Activated naive CD8-positive, alpha-beta T cell treated with anti-CD3 and anti-CD28 coated beads, Interleukin-2, amount 10 ng/mL, durations not matched to agents 7 days and 5 days (primary cell): ENCODE results near the gene IL24. TPM values are rescaled to one million over a fixed set of nuclear protein-coding genes. Genes with fewer than 3 reads are reported as not detected.

Source experiments
- ATAC-seq: fragments of 150-1000 bp; cut with Tn5 transposase; one replicate; pipeline ENCODE4 v1.10.0; 2021; ENCODE audit warnings: low read depth, moderate library complexity
- POLR2A ChIA-PET: fragments of 350-600 bp; sonication (Branson Sonifier 250); formaldehyde crosslinking; loops from one replicate; lab custom pipeline; 2021; ENCODE audit warnings: antibody characterized with exemption; lab: Charles Lee
- DNase-seq: peaks from one replicate; pipeline ENCODE4 v3.0.0; 2021
- H3K27ac Mint-ChIP-seq: one replicate; pipeline ENCODE4 v1.8.0; 2022; ENCODE audit warnings: mild to moderate bottlenecking, mixed read lengths
- H3K27me3 Mint-ChIP-seq: one replicate; pipeline ENCODE4 v1.8.0; 2022; ENCODE audit warnings: mild to moderate bottlenecking, moderate library complexity, mixed read lengths
- H3K36me3 Mint-ChIP-seq: one replicate; pipeline ENCODE4 v1.8.0; 2021; ENCODE audit warnings: mild to moderate bottlenecking, mixed read lengths
- H3K4me1 Mint-ChIP-seq: one replicate; pipeline ENCODE4 v1.8.0; 2021; ENCODE audit warnings: mixed read lengths
- H3K4me3 Mint-ChIP-seq: one replicate; pipeline ENCODE4 v1.8.0; 2022; ENCODE audit warnings: mild to moderate bottlenecking, moderate library complexity, mixed read lengths
- H3K9me3 Mint-ChIP-seq: one replicate; pipeline ENCODE4 v1.8.0; 2021; ENCODE audit warnings: mixed read lengths
- total RNA-seq, 2 experiments: library from RNA; stranded (reverse); gene quantifications; one replicate each; pipeline ENCODE4 v1.2.3, GENCODE V29; 2021

IL24 gene
- total RNA-seq, 2 experiments from 2014 or later: not detected

DNA sequence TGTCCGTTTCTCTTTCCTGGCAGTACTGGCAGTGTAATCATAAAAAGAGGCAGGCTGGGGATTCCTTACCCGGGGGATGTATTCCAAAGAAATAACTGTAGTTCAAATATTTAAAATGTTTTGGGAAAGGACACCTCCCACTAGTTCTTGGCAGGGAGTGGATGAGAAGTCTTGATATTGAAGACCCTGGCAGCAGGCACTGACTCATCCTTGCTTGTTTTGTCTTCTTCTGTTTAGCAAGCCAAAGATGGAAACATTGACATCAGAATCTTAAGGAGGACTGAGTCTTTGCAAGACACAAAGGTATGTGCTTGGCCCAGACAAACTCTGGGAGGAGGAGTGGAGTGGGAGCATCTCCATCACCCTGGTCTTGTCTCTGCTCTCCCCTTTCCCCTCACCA is 31.2 kb upstream of the IL24 start:
- Mint-ChIP-seq H3K27me3 (peaks cover 39% of the 10 kb centered on the region), H3K9me3 (no peaks in the 10 kb centered on the region), H3K4me3 (no peak overlapping the region), H3K36me3 (no peaks in the 10 kb centered on the region), H3K27ac (no peak overlapping the region), H3K4me1 (peaks cover 1% of the 10 kb centered on the region)
- DNase-seq (no peak), ATAC-seq (no peak)
- POLR2A ChIA-PET: no interaction called here

DNA sequence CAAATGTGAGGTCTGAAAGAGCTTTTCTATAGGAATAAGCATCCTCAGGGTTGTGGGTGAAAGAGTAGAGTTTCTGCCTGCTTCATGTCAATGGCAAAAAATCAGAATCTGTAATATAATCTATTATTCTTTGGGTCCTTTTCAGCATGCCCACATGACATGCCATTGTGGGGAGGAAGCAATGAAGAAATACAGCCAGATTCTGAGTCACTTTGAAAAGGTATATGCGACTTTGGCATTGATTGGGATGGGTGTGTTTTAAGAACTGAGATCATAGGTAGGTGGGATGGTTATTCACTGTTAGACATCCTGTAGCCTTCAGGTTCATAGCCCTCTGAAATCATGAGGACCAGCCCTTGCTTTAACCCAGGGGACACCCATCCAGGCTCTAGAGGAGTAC is 30.0 kb upstream of the IL24 start:
- DNase-seq: no peak
- ATAC-seq: no peak
- Mint-ChIP-seq H3K9me3 (peaks cover 3% of the 10 kb centered on the region), H3K4me1 (peaks cover 3% of the 10 kb centered on the region), H3K36me3 (peaks cover 2% of the 10 kb centered on the region), H3K4me3 (no peak overlapping the region), H3K27ac (no peak overlapping the region), H3K27me3 (peaks cover 30% of the 10 kb centered on the region)
- POLR2A ChIA-PET: no interaction called here

DNA sequence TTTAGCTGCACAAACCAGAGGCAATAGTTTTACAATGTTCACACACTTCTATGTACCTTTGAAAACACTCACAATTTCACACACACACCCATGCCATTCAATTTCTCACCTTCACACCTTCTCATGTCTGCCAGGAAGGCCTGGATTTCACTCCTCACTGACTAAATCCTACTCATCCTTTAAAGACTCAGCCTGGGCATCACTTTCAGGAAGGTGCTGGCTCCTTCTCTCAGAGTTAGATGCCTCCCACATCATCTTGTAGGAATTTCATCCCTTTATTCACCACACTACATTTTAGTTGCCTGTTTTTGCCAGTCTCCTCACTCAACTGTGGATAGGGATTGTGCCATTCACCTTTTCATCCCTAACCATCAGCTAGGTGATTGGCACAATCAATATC is 29.5 kb upstream of the IL24 start:
- Mint-ChIP-seq H3K4me1 (peaks cover 3% of the 10 kb centered on the region), H3K36me3 (peaks cover 2% of the 10 kb centered on the region), H3K27me3 (peaks cover 27% of the 10 kb centered on the region), H3K4me3 (no peak overlapping the region), H3K27ac (no peak overlapping the region), H3K9me3 (peaks cover 5% of the 10 kb centered on the region)
- ATAC-seq (no peak), DNase-seq (no peak)
- POLR2A ChIA-PET: no interaction called here

DNA sequence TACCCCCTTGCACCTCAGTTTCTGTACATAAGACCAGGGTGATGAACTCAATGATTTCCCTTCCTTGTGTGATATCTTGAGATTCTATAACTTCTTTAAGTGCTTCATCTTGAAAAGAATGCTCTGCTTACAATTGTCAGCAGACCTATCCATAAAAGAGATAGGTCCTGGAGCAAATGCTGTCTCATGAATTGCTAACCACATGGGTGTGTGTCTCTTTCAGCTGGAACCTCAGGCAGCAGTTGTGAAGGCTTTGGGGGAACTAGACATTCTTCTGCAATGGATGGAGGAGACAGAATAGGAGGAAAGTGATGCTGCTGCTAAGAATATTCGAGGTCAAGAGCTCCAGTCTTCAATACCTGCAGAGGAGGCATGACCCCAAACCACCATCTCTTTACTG is 29.0 kb upstream of the IL24 start:
- POLR2A ChIA-PET: no interaction called here
- H3K4me1 Mint-ChIP-seq: peaks cover 3% of the 10 kb centered on the region

DNA sequence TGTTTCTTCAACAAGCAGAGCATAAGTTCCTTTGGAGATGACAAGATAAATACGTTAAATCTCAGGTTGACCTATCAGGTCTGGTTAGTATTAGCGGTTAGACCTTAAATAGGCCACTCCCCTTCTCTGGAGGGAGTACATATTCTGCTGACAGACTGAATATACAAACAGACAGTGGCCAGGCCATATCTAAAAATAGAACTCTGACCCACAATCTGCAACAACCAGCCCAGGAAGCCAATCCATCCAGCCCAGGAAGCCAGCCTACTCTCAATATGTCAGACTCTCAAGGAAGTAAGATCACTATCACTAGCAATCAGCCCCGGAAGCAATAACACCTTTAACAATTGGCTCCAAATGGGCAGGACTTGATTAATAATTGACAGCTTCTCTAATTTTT is 25.1 kb upstream of the IL24 start:
- H3K27ac Mint-ChIP-seq: no peak overlapping the region
- H3K36me3 Mint-ChIP-seq: peaks cover 6% of the 10 kb centered on the region
- peaks cover 10% of the 10 kb centered on the region for H3K9me3 Mint-ChIP-seq
- H3K27me3 Mint-ChIP-seq: peaks cover 13% of the 10 kb centered on the region
- H3K4me3 Mint-ChIP-seq: no peak overlapping the region
- DNase-seq (no peak), ATAC-seq (no peak)
- POLR2A ChIA-PET: no interaction called here
- peaks cover 2% of the 10 kb centered on the region for H3K4me1 Mint-ChIP-seq

More for the DNA sequence above, 29.0 kb upstream of the IL24 start:
- Mint-ChIP-seq H3K4me3 (no peak overlapping the region), H3K9me3 (peaks cover 6% of the 10 kb centered on the region), H3K27ac (no peak overlapping the region), H3K27me3 (peaks cover 22% of the 10 kb centered on the region), H3K36me3 (peaks cover 2% of the 10 kb centered on the region)
- DNase-seq (no peak), ATAC-seq (no peak)

DNA sequence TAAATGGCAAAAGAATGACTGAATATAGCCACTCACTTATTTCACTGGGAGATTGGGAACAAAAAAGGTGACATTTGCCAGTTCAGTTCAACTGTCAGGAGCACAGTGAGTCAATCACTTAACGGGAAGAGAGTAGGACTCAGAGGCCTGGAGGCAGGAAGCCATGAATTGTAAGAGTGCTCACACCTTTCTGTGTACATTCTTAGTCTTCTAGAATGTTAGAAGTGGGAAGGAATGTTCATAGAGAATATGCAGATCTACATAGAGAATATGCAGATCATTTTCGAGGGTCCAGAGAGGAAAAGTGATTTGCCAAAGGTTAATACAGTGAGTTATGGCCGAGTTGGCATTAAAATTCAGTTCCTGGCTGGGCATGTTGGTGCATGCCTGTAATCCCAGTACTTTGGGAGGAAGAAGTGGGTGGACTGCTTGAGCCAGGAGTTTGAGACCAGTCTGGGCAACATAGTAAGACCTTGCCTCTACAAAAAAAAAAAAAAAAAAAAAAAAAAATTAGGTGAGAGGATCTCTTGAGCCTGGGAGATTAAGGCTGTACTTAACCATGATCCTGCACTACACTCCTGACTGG is 23.5 kb upstream of the IL24 start:
- no peak overlapping the region for H3K27ac Mint-ChIP-seq
- no peak overlapping the region for H3K4me3 Mint-ChIP-seq
- peaks cover 23% of the 10 kb centered on the region for H3K9me3 Mint-ChIP-seq
- no peak for DNase-seq
- H3K4me1 Mint-ChIP-seq: peaks cover 2% of the 10 kb centered on the region
- H3K36me3 Mint-ChIP-seq: peaks cover 8% of the 10 kb centered on the region
- POLR2A ChIA-PET: no interaction called here
- H3K27me3 Mint-ChIP-seq: peaks cover 6% of the 10 kb centered on the region
- no peak for ATAC-seq

DNA sequence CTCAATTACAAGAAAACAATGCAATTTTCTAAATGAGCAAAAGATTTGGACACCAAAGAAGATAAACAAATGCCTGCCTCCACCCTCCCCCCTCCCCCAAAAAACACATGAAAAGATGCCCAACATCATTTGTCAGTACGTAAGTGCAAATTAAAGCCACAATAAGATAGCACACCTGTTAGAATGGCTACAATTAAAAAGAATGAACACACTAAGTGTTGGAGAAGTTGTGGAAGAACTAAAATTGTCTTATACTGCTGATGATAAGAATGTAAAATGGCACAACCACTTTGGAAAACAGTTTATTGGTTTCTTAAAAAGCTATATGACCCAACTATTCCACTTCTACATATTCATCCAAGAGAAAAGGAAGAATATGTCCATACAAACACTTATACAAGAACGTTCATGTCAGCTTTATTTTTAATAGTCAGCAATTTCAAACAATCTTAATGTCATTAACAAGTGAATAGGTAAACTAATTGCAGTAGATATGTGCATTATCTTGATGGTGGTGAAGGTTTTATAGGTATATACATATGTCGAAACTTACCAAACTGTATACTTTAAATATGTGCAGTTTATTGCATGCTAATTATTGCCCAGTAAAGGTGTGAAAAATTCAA is 21.4 kb upstream of the IL24 start:
- H3K27ac Mint-ChIP-seq: no peak overlapping the region
- no peak for ATAC-seq
- POLR2A ChIA-PET: no interaction called here
- H3K27me3 Mint-ChIP-seq: no peaks in the 10 kb centered on the region
- no peak overlapping the region for H3K4me3 Mint-ChIP-seq
- no peak for DNase-seq
- H3K36me3 Mint-ChIP-seq: peaks cover 8% of the 10 kb centered on the region
- peaks cover 26% of the 10 kb centered on the region for H3K9me3 Mint-ChIP-seq
- peaks cover 2% of the 10 kb centered on the region for H3K4me1 Mint-ChIP-seq

DNA sequence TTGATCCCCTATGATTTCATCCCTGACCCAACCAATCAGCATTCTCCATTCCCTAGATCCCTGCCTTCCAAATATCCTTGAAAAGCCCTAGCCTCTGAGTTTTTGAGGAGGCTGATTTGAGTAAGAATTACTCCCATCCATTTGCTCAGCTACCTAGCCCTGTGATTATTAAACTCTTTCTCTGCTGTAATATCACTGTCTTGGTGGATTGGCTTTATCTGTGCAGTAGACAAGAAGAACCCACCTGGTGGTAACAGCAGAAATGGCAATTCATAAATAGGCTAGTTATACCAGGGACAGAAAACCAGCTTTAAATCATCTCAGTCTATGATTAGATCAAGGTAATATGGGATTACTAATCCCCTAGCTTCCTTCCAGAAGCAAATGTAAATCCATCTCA is 18.8 kb upstream of the IL24 start:
- ATAC-seq (no peak), DNase-seq (no peak)
- H3K9me3 Mint-ChIP-seq: peaks cover 24% of the 10 kb centered on the region
- no peak overlapping the region for H3K27ac Mint-ChIP-seq
- H3K4me3 Mint-ChIP-seq: no peak overlapping the region
- H3K27me3 Mint-ChIP-seq: no peaks in the 10 kb centered on the region
- no peaks in the 10 kb centered on the region for H3K4me1 Mint-ChIP-seq
- H3K36me3 Mint-ChIP-seq: peaks cover 6% of the 10 kb centered on the region
- POLR2A ChIA-PET: no interaction called here

DNA sequence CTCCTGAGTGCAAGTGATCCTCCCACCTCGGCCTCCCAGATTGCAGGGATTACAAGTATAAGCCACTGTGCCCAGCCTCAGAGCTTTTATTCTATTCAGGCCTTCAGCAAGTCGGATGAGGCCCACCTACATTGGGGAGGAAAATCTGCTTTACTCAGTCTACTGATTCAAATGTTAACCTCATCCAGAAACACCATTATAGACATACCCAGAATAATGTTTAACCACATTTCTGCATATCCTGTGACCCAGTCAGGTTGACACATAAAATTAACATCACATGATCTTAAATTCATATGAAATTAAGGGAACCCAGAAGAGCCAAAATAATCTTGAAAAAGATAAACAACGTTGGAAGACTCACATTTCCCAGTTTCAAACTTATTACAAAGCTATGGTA is 16.9 kb upstream of the IL24 start:
- POLR2A ChIA-PET: no interaction called here
- no peak for DNase-seq
- no peak for ATAC-seq
- H3K36me3 Mint-ChIP-seq: peaks cover 4% of the 10 kb centered on the region
- H3K9me3 Mint-ChIP-seq: peaks cover 22% of the 10 kb centered on the region
- H3K4me1 Mint-ChIP-seq: no peaks in the 10 kb centered on the region
- H3K27ac Mint-ChIP-seq: no peak overlapping the region
- H3K27me3 Mint-ChIP-seq: no peaks in the 10 kb centered on the region
- no peak overlapping the region for H3K4me3 Mint-ChIP-seq

DNA sequence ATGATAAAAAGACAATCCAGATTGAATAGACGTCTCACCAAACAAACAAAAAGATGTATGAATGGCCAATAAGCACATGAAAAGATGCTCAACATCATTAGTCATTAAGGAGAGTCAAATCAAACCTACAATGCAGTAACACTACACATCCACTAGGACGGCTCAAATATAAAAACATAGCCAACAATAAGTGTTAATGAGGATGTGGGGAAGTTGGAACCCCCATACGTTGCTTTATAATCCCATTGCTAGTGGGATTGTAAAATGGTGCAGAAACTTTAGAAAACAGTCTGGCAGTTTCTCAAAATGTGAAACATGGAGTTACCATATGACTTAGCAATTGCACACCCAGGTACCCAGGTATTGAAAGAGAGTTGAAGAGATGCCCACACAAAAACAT is 14.7 kb upstream of the IL24 start:
- no peak overlapping the region for H3K4me3 Mint-ChIP-seq
- ATAC-seq (no peak), DNase-seq (no peak)
- no peaks in the 10 kb centered on the region for H3K27me3 Mint-ChIP-seq
- H3K36me3 Mint-ChIP-seq: no peaks in the 10 kb centered on the region
- no peaks in the 10 kb centered on the region for H3K4me1 Mint-ChIP-seq
- peaks cover 17% of the 10 kb centered on the region for H3K9me3 Mint-ChIP-seq
- no peak overlapping the region for H3K27ac Mint-ChIP-seq
- POLR2A ChIA-PET: no interaction called here

DNA sequence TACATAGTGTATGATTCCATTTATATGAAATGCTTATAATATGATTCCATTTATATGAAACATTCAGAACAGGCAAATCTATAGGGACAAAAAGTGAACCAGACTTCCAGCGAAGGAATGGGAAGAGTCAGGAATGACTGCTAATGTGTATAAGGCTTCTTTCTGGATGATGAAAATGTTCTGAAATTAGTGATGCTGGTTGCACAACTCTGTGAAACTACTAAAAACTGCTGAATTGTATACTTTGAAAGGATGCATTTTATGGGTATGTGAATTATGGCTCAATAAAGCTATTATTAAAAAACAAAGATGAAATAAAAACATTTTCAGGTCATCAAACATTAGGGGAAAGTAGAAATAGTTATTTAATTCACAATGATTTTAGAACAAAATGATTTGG is 14.1 kb upstream of the IL24 start:
- Mint-ChIP-seq H3K27me3 (no peaks in the 10 kb centered on the region), H3K36me3 (no peaks in the 10 kb centered on the region), H3K9me3 (peaks cover 11% of the 10 kb centered on the region), H3K4me3 (no peak overlapping the region), H3K4me1 (no peaks in the 10 kb centered on the region), H3K27ac (no peak overlapping the region)
- DNase-seq (no peak), ATAC-seq (no peak)
- POLR2A ChIA-PET: no interaction called here

DNA sequence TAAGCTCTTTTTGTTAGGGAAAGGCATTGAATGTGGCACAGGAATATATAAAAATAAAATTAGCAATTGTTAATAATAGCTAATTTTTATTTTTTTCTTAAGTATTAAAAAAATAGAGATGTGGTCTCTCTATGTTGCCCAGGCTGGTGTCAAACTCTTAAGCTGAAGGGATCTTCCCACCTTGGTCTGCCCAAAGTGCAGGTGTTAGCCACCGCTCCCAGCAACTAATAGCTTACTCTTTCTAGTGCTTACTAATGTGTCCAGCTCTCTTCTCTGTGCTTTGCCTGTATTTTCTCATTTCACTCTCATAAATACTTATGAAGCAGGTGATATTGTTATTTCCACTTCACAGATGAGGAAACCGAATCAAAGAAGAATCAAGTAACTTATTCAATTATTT is 13.4 kb upstream of the IL24 start:
- peaks cover 7% of the 10 kb centered on the region for H3K9me3 Mint-ChIP-seq
- DNase-seq: no peak
- POLR2A ChIA-PET: interaction anchor here (1.0 kb wide), 1 partner anchor 16 kb away, joined by 3 read pairs; no protein-coding TSS in a partner anchor

DNA sequence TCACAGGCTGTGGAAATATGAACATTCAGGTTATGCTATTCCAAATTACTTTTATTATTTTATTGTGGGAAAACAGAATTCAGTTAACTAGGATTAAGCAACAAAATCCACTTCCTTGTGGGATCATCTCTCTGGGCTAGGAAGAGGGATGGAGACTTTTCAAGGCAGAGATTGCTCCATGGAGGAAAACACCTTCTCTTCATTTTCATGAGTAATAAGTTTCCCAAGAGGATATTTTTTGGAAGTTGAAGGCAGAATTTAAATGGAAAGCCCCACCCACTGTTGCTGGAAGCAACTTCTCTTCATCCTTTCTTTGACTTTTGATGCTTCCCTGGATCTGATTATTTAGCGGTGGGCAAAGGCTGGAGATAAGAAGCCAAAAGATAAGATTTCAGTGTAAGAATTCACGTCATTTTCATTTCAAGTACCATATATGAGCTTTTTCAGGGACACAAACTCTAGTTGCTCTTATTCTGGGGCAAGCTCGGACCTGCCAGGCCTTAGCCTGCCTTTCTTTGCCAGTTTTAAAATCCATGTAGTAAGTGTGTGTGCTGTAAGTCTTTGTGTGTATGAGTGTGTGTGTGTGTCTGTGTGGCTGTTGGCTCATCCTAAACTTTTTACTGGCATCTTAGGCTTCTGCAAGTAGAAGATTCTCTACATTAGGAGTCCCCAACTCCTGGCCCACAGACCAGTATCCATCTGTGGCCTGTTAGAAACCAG is 11.7 kb upstream of the IL24 start:
- DNase-seq (no peak), ATAC-seq (no peak)
- POLR2A ChIA-PET: no interaction called here
- H3K36me3 Mint-ChIP-seq: peaks cover 2% of the 10 kb centered on the region
- H3K27ac Mint-ChIP-seq: no peak overlapping the region
- H3K27me3 Mint-ChIP-seq: no peaks in the 10 kb centered on the region
- no peak overlapping the region for H3K4me3 Mint-ChIP-seq
- H3K9me3 Mint-ChIP-seq: peaks cover 3% of the 10 kb centered on the region
- peaks cover 7% of the 10 kb centered on the region for H3K4me1 Mint-ChIP-seq

More for the DNA sequence above, 13.4 kb upstream of the IL24 start:
- Mint-ChIP-seq H3K36me3 (peaks cover 2% of the 10 kb centered on the region), H3K4me3 (no peak overlapping the region), H3K4me1 (peaks cover 2% of the 10 kb centered on the region), H3K27me3 (no peaks in the 10 kb centered on the region), H3K27ac (no peak overlapping the region)
- no peak for ATAC-seq

DNA sequence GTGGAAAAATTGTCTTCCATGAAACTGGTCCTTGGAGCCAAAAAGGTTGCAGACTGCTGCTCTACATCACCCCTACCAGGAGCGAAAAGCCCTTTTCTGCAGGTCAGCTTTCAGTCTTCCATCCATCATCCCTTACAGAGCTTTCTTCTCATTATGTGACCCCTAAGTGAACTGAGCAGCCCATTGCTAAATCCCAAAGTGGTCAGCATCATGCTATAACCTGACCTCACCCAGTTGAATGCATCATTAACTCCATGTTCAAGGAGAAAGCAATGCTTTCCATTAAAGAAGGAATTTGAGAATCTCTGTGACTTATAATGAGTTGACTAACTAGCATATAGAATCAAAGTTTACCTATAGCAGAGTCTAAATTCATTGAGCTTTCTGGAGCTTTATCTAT is 10.4 kb upstream of the IL24 start:
- Mint-ChIP-seq H3K36me3 (peaks cover 2% of the 10 kb centered on the region), H3K27ac (no peak overlapping the region), H3K27me3 (no peaks in the 10 kb centered on the region), H3K4me1 (peaks cover 11% of the 10 kb centered on the region), H3K4me3 (no peak overlapping the region), H3K9me3 (peaks cover 4% of the 10 kb centered on the region)
- DNase-seq: no peak
- POLR2A ChIA-PET: no interaction called here
- no peak for ATAC-seq
